HTR-8/SVneo (cell line): ENCODE measurements around the gene APBA2.
"Not testable (repeated sequence)": the region's sequence is repeated elsewhere in the genome, so short reads cannot be mapped to it uniquely, and the experiment has no call there.

Source experiments
- DNase-seq: peaks from one replicate; pipeline ENCODE4 v3.0.0; 2011; ENCODE audit warnings: low spot score, mixed read lengths; ENCODE audit not compliant: insufficient read length
- FAIRE-seq: peaks from 2 replicates; lab custom pipeline; 2011; peaks lifted over from hg19 to GRCh38; lab: Jason Lieb, UNC

APBA2 gene

GRCh38 chr15:29162411-29162810 is 276.6 kb downstream of the APBA2 start:
- FAIRE-seq (no peak), DNase-seq (no peak)

GRCh38 chr15:29167122-29167521 is 281.3 kb downstream of the APBA2 start:
- DNase-seq, FAIRE-seq: not testable (repeated sequence)
